Heart left ventricle (tissue), 16 donors: Measurements from ENCODE around the gene DLGAP4. TPM values are rescaled to one million over a fixed set of nuclear protein-coding genes. Genes with fewer than 3 reads are reported as not detected.

Experiments used
- ATAC-seq, 4 donors: fragments of 200-7000 bp; cut with Tn5 transposase; one replicate each; pipeline ENCODE4 v1.9.1; 2020 to 2022; ENCODE audit warnings: moderate library complexity in 4 of 4, mild to moderate bottlenecking in 3 of 4, moderate number of reproducible peaks in 1 of 4
- DNase-seq, 5 donors: peaks; one replicate each; pipeline ENCODE4 v3.0.0-alpha.2; 2020
- H3K27ac ChIP-seq, 12 donors: fragments of 200-600 bp; sonication (generic) in 4 of 12; one replicate each; pipeline versions ENCODE4 v1.5.0 to v1.8.0; 2016 to 2022; ENCODE audit warnings: mild to moderate bottlenecking in 2 of 12
- H3K27me3 ChIP-seq, 9 donors: fragments of 200-600 bp; sonication (generic) in 2 of 9; one replicate each; pipeline versions ENCODE4 v1.5.1 to v1.8.0; 2016 to 2022; ENCODE audit warnings: mild to moderate bottlenecking in 3 of 9
- H3K36me3 ChIP-seq, 9 donors: fragments of 200-600 bp; sonication (generic) in 2 of 9; one replicate each; pipeline versions ENCODE4 v1.5.0 to v1.8.0; 2018 to 2022; ENCODE audit warnings: mild to moderate bottlenecking in 2 of 9
- H3K4me1 ChIP-seq, 12 donors: fragments of 200-600 bp; sonication (generic) in 4 of 12; one replicate each; pipeline versions ENCODE4 v1.5.0 to v1.8.0; 2016 to 2022; ENCODE audit warnings: mild to moderate bottlenecking in 3 of 12
- H3K4me3 ChIP-seq, 12 donors: fragments of 200-600 bp; sonication (generic) in 4 of 12; one replicate each; pipeline versions ENCODE4 v1.5.0 to v1.8.0; 2017 to 2022; ENCODE audit warnings: mild to moderate bottlenecking in 9 of 12, moderate library complexity in 4 of 12
- H3K9me3 ChIP-seq, 12 donors: fragments of 200-600 bp; sonication (generic) in 4 of 12; one replicate each; pipeline versions ENCODE4 v1.5.0 to v1.8.0; 2016 to 2022; ENCODE audit warnings: mild to moderate bottlenecking in 1 of 12
- CTCF ChIP-seq, 12 donors: fragments of 200-600 bp; sonication (generic) in 4 of 12; IDR thresholded peaks; one replicate each; pipeline versions ENCODE4 v1.5.0 to v1.8.0; 2018 to 2022; ENCODE audit warnings: antibody characterized with exemption in 12 of 12, mild to moderate bottlenecking in 5 of 12
- POLR2A ChIP-seq, 2 donors: fragments of 450-650 bp; IDR thresholded peaks; one replicate each; pipeline ENCODE4 v1.6.1; 2017; ENCODE audit warnings: antibody characterized with exemption in 2 of 2, mild to moderate bottlenecking in 2 of 2, moderate library complexity in 2 of 2
- WGBS, 4 donors: extraction: QIAGEN DNeasy Blood & Tissue Kit in 2 of 4; methylation state at CpG; one replicate each; pipeline versions ENCODE4 v1.1.5 to v1.1.7; 2013 to 2018; 5-methylcytosine and 5-hydroxymethylcytosine counted together
- intact Hi-C, 10 donors: fragments of 100-400 bp; cut with DNase I; formaldehyde crosslinking; loops; one replicate each; pipeline versions ENCODE4 v1.11.1 to v1.14.2; 2022
- polyA plus RNA-seq, 2 donors: library from polyadenylated mRNA; stranded (reverse); fragments of 200-250 nt; gene quantifications; one replicate each; pipeline ENCODE4 v1.2.3, GENCODE V29; 2013
- total RNA-seq, 9 donors: library from RNA; depleted of rRNA in 2 of 9; stranded (reverse); fragments of >200 nt in 2 of 9; fragmentation: NEBNext Ultra II Directional in 3 of 9; extraction: Animal tissue kit (Norgen Biotek cat#: 25700) in 3 of 9; gene quantifications; one replicate each; pipeline versions ENCODE4 v1.1.0 to v1.2.4, GENCODE V29; 2016 to 2023
- donor health status: ischemic (EF 13 %, LVEDD 7.1; RV severe dilation, severe dysfunction).
- donor health status: healthy with polysubstance abuse.
- donor health status: DM: no; HTN: yes; CAD: no.
- donor health status: DM: no; HTN: no; CAD: no.
- donor health status: ischemic (EF 25% LVEDD 6.9; RV normal size, moderate dysfunction).
- donor health status: ischemic (EF 25% LVEDD 5.7; RV mildly dilated, moderate dysfunction).
- donor health status: healthy.
- donor health status: DM: yes; HTN: yes; CAD: no.
- donor health status: ischemic (EF 35%, LVEDD 5.7; RV mildly dilated, moderate dysfunction).
- donor health status: nonischemic (EF 11% LVEDD 7.7; RV severe dilation, severe dysfunction).
- donor health status: DM: yes; HTN: yes; CAD: no.
- donor health status: PGD.
- donor health status: ischemic (EF 29% LVEDD 5.4; RV normal size, mild dysfunction).
- donor health status: nonischemic (EF 23%, LVEDD 6.1; RV moderate dilation, normal function).

Gene DLGAP4
- total and polyA plus RNA-seq, 11 donors, result 25.6 to 76.7 (median 55.1) TPM

DNA sequence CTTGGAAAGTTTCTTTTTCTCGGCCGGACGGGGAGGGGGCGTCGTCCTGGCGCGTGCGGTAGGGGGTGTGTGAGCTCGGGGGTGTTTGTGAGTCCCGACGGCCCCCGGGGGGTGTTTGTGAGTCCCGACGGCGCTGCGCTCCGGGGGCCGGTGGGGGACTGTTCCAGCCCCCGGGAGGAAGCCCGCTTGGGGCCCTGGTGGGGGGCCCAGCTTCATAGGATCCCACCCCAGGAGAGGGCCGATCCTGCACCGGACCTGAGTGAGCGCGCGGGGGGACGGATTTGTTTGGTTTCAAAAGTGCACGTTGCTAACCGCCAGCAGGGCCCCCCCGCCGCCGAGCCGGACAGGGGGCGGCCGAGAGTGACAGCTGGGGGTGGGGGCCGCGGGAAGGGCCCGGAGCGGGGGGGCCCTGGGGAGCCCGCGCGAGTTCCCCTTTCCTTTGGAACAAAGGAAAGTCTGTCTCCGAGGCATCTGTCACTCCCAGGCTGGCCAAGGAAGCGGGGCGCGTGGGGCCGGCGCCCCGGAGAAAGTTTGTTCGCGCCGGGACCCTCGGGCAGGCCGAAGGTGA, 267.7 kb downstream of the DLGAP4 start:
- Histone ChIP-seq H3K27ac (peak overlapping the region; percentile 75 to 93 (median 89)), H3K4me1 (peaks cover 0 to 38% (median 25%) of the 10 kb centered on the region in 12 donors), H3K4me3 (peak overlapping the region; percentile 63 to 96 (median 82)), H3K27me3 (no peaks in the 10 kb centered on the region), H3K36me3 (peaks cover 0 to 5% (median 2%) of the 10 kb centered on the region in 9 donors), H3K9me3 (no peaks in the 10 kb centered on the region)
- intact Hi-C loops, result loop anchor here in 1 of 10 donors (5.0 kb wide), 1 partner anchor 33 kb away; the partner anchor contains the start of gene RAB5IF
- 0 to 1% (median 1%) methylated on average over 1 to 53 of the region's 53 CpGs for WGBS, 4 donors
- ATAC-seq (peak in 3 of 4 donors; percentile 4 to 29 (median 10)), DNase-seq (peak in 4 of 5 donors; percentile 33 to 58 (median 48))
- TF ChIP-seq POLR2A (IDR thresholded peaks at IDR 0.05) (no peak), CTCF (IDR thresholded peaks at IDR 0.05) (no peak)

- 0 to 2% (median 1%) methylated on average over 23 to 65 of the region's 69 CpGs for whole genome bisulfite sequencing, 4 donors
Measured at GRCh38 chr20:36574366-36575135, 268.4 kb downstream of the DLGAP4 start.

GRCh38 chr20:36576081-36576445, 269.9 kb downstream of the DLGAP4 start:
- Histone ChIP-seq H3K27ac (peak overlapping the region in 2 of 12 donors; percentile 91 to 93), H3K36me3 (peaks cover 0 to 27% (median 21%) of the 10 kb centered on the region in 9 donors), H3K4me1 (peaks cover 0 to 38% (median 25%) of the 10 kb centered on the region in 12 donors), H3K4me3 (no peak overlapping the region), H3K27me3 (no peaks in the 10 kb centered on the region), H3K9me3 (no peaks in the 10 kb centered on the region)
- 54 to 64% (median 59%) methylated on average over 1 of the region's 1 CpG for WGBS, 4 donors
- TF ChIP-seq CTCF (IDR thresholded peaks at IDR 0.05) (no peak), POLR2A (IDR thresholded peaks at IDR 0.05) (no peak)
- no peak for ATAC-seq
- no peak for DNase-seq
- intact Hi-C loops, result no loop called here

More at GRCh38 chr20:36574366-36575135, 268.4 kb downstream of the DLGAP4 start:
- Histone ChIP-seq H3K4me1 (peaks cover 0 to 38% (median 25%) of the 10 kb centered on the region in 12 donors), H3K4me3 (peak overlapping the region; percentile 63 to 96 (median 82)), H3K27me3 (no peaks in the 10 kb centered on the region), H3K9me3 (no peaks in the 10 kb centered on the region), H3K36me3 (peaks cover 0 to 12% (median 8%) of the 10 kb centered on the region in 9 donors), H3K27ac (peak overlapping the region in 11 of 12 donors; percentile 75 to 93 (median 90))
- intact Hi-C loops, result loop anchor here in 1 of 10 donors (5.0 kb wide), 1 partner anchor 33 kb away; the partner anchor contains the start of gene RAB5IF
- TF ChIP-seq CTCF (IDR thresholded peaks at IDR 0.05) (no peak), POLR2A (IDR thresholded peaks at IDR 0.05) (no peak)
- DNase-seq, result peak; percentile 48 to 69 (median 57)
- peak in 3 of 4 donors; percentile 17 to 38 (median 36) for ATAC-seq

Other genes with a start within 250 kb of the DLGAP4 start
- gene EPB41L1, start 151.6 kb upstream of the DLGAP4 start, total RNA-seq, result 10 to 100 TPM; 10.5 to 29.8 (median 19.0) TPM
- 1 to 10 TPM; 7.1 to 8.5 TPM for gene EPB41L1, start 151.6 kb upstream of the DLGAP4 start, polyA plus RNA-seq
- gene AAR2, start 69.9 kb upstream of the DLGAP4 start, total RNA-seq, result 10 to 100 TPM; 13.6 to 25.1 (median 16.8) TPM
- gene AAR2, start 69.9 kb upstream of the DLGAP4 start, polyA plus RNA-seq, result 10 to 100 TPM in 1 of 2 donors, 1 to 10 TPM in 1; 7.8 to 26.9 TPM
- 1,000 to 10,000 TPM in 7 of 9 donors, 100 to 1,000 TPM in 2; 521 to 2,387 (median 1,751) TPM for gene MYL9, start 235.2 kb downstream of the DLGAP4 start, total RNA-seq
- gene MYL9, start 235.2 kb downstream of the DLGAP4 start, polyA plus RNA-seq, result 1,000 to 10,000 TPM in 1 of 2 donors, 100 to 1,000 TPM in 1; 452 to 1,748 TPM